Activated CD4-positive, alpha-beta T cell treated with anti-CD3 and anti-CD28 coated beads, Interleukin-2, Interleukin-4, amounts not matched to agents 100 ng/mL and 50 ng/mL, durations not matched to agents 16 hours and 8 hours (primary cell): ENCODE data around the gene AXIN1.
A peak's percentile ranks its signal among the peaks of the same experiment; 100 is the strongest.
"Not testable (repeated sequence)": the region's sequence is repeated elsewhere in the genome, so short reads cannot be mapped to it uniquely, and the experiment has no call there.

Experiments
- DNase-seq: peaks from one replicate; pipeline ENCODE4 v3.0.0-alpha.2; 2020; ENCODE audit warnings: low spot score

The AXIN1 gene

GRCh38 chr16:283033-283805 is 69.3 kb downstream of the AXIN1 start, which contains the start of gene PDIA2:
TSS of gene PDIA2 (plus strand) at chr16:283164. CDS start at chr16:283170, 6 bp downstream.
- no peak for DNase-seq

GRCh38 chr16:282491-282890 is 70.0 kb downstream of the AXIN1 start:
- no peak for DNase-seq

GRCh38 chr16:281660-282255 is 70.8 kb downstream of the AXIN1 start:
- DNase-seq, result no peak

GRCh38 chr16:280991-281659 is 71.4 kb downstream of the AXIN1 start:
- no peak for DNase-seq

- DNase-seq, result no peak
These were observed 72.0 kb downstream of the AXIN1 start, which contains the start of gene ARHGDIG for GRCh38 chr16:280552-280951. TSS of gene ARHGDIG (plus strand) at chr16:280591. CDS start at chr16:280681, 90 bp downstream.

- no peak for DNase-seq
These were observed 72.5 kb downstream of the AXIN1 start for GRCh38 chr16:280005-280460.

GRCh38 chr16:279531-279930 is 73.0 kb downstream of the AXIN1 start:
- DNase-seq, result no peak

- peak; percentile 49 for DNase-seq
These were observed 73.6 kb downstream of the AXIN1 start for GRCh38 chr16:278863-279366.

GRCh38 chr16:276426-277077 is 76.0 kb downstream of the AXIN1 start:
- DNase-seq, result no peak

GRCh38 chr16:275786-276232 is 76.7 kb downstream of the AXIN1 start, which contains the start of gene RGS11:
TSS of gene RGS11 (minus strand) at chr16:275944. CDS start at chr16:275911, 33 bp downstream.
- DNase-seq, result no peak

- DNase-seq, result no peak
These were observed 77.4 kb downstream of the AXIN1 start for GRCh38 chr16:275041-275641.

GRCh38 chr16:273547-274421 is 78.7 kb downstream of the AXIN1 start:
- DNase-seq, result no peak

- DNase-seq, result no peak
These were observed 79.6 kb downstream of the AXIN1 start for GRCh38 chr16:272633-273546.

GRCh38 chr16:270381-271255 is 81.9 kb downstream of the AXIN1 start:
- DNase-seq, result no peak

GRCh38 chr16:269061-269796 is 83.3 kb downstream of the AXIN1 start:
- DNase-seq, result no peak

- no peak for DNase-seq
These were observed 84.1 kb downstream of the AXIN1 start for GRCh38 chr16:268141-269053.

GRCh38 chr16:267562-267961 is 85.0 kb downstream of the AXIN1 start:
- not testable (repeated sequence) for DNase-seq
